Subcutaneous abdominal adipose tissue (tissue), 5 donors: ENCODE data around the gene GABBR2.
A peak's percentile ranks its signal among the peaks of the same experiment; 100 is the strongest.

Experiments
- H3K27ac ChIP-seq: one replicate; pipeline ENCODE4 v1.7.0; 2013; ENCODE audit warnings: low read depth, mild to moderate bottlenecking, inconsistent platforms, low read length, moderate library complexity
- H3K27me3 ChIP-seq, 5 donors: one replicate each; pipeline ENCODE4 v1.7.0; 2013; ENCODE audit warnings: low read length in 5 of 5, inconsistent platforms in 1 of 5; ENCODE audit not compliant: control insufficient read depth in 5 of 5, insufficient read depth in 4 of 5
- H3K36me3 ChIP-seq, 5 donors: one replicate each; pipeline ENCODE4 v1.7.0; 2013; ENCODE audit warnings: low read length in 5 of 5; ENCODE audit not compliant: control insufficient read depth in 5 of 5, insufficient read depth in 5 of 5
- H3K4me1 ChIP-seq, 5 donors: one replicate each; pipeline ENCODE4 v1.7.0; 2013; ENCODE audit warnings: low read length in 5 of 5, mild to moderate bottlenecking in 3 of 5, moderate library complexity in 1 of 5; ENCODE audit not compliant: control insufficient read depth in 5 of 5, insufficient read depth in 5 of 5
- H3K4me3 ChIP-seq, 5 donors: one replicate each; pipeline ENCODE4 v1.7.0; 2013; ENCODE audit warnings: low read length in 5 of 5, low read depth in 1 of 5
- H3K9ac ChIP-seq, 5 donors: one replicate each; pipeline ENCODE4 v1.7.0; 2013; ENCODE audit warnings: low read length in 5 of 5, mild to moderate bottlenecking in 4 of 5, moderate library complexity in 3 of 5
- H3K9me3 ChIP-seq, 5 donors: one replicate each; pipeline ENCODE4 v1.7.0; 2013; ENCODE audit warnings: low read length in 5 of 5; ENCODE audit not compliant: control insufficient read depth in 5 of 5
- donor health status: healthy.
- donor health status: healthy.
- donor health status: healthy.
- donor health status: healthy.
- donor health status: healthy.

Gene GABBR2

GRCh38 chr9:98264516-98264915, 444.2 kb downstream of the GABBR2 start:
- Histone ChIP-seq H3K27me3 (no peaks in the 10 kb centered on the region), H3K4me3 (no peak overlapping the region), H3K27ac (no peak overlapping the region), H3K9ac (no peak overlapping the region), H3K9me3 (no peaks in the 10 kb centered on the region), H3K4me1 (no peaks in the 10 kb centered on the region), H3K36me3 (no peaks in the 10 kb centered on the region)

GRCh38 chr9:98263482-98264357, 445.0 kb downstream of the GABBR2 start:
- Histone ChIP-seq H3K36me3 (no peaks in the 10 kb centered on the region), H3K9me3 (no peaks in the 10 kb centered on the region), H3K27ac (no peak overlapping the region), H3K4me3 (no peak overlapping the region), H3K27me3 (no peaks in the 10 kb centered on the region), H3K9ac (no peak overlapping the region), H3K4me1 (no peaks in the 10 kb centered on the region)

- no peak overlapping the region for H3K27ac ChIP-seq
- no peaks in the 10 kb centered on the region for H3K9me3 ChIP-seq
- no peak overlapping the region for H3K4me3 ChIP-seq
- no peak overlapping the region for H3K9ac ChIP-seq
- no peaks in the 10 kb centered on the region for H3K36me3 ChIP-seq
- H3K4me1 ChIP-seq, result no peaks in the 10 kb centered on the region
- H3K27me3 ChIP-seq, result no peaks in the 10 kb centered on the region
Measured at GRCh38 chr9:98263080-98263479, 445.7 kb downstream of the GABBR2 start.

GRCh38 chr9:98262056-98262455, 446.7 kb downstream of the GABBR2 start:
- Histone ChIP-seq H3K27ac (no peak overlapping the region), H3K27me3 (no peaks in the 10 kb centered on the region), H3K9me3 (no peaks in the 10 kb centered on the region), H3K4me3 (no peak overlapping the region), H3K4me1 (no peaks in the 10 kb centered on the region), H3K36me3 (no peaks in the 10 kb centered on the region), H3K9ac (no peak overlapping the region)

GRCh38 chr9:98260635-98261034, 448.1 kb downstream of the GABBR2 start:
- Histone ChIP-seq H3K27ac (no peak overlapping the region), H3K36me3 (no peaks in the 10 kb centered on the region), H3K9ac (no peak overlapping the region), H3K4me3 (no peak overlapping the region), H3K4me1 (peaks cover 0 to 10% (median 8%) of the 10 kb centered on the region in 5 donors), H3K27me3 (no peaks in the 10 kb centered on the region), H3K9me3 (no peaks in the 10 kb centered on the region)

- Histone ChIP-seq H3K9ac (no peak overlapping the region), H3K4me1 (peaks cover 1 to 17% (median 13%) of the 10 kb centered on the region in 5 donors), H3K27me3 (no peaks in the 10 kb centered on the region), H3K9me3 (no peaks in the 10 kb centered on the region), H3K4me3 (no peak overlapping the region), H3K27ac (no peak overlapping the region), H3K36me3 (no peaks in the 10 kb centered on the region)
Measured at GRCh38 chr9:98259791-98260190, 448.9 kb downstream of the GABBR2 start.

- Histone ChIP-seq H3K27ac (peak overlapping the region; percentile 95), H3K4me3 (peak overlapping the region; percentile 77 to 94 (median 86)), H3K9me3 (no peaks in the 10 kb centered on the region), H3K4me1 (peaks cover 3 to 32% (median 17%) of the 10 kb centered on the region in 5 donors), H3K36me3 (no peaks in the 10 kb centered on the region), H3K9ac (peak overlapping the region; percentile 44 to 90 (median 87)), H3K27me3 (no peaks in the 10 kb centered on the region)
Measured at GRCh38 chr9:98256756-98257155, 452.0 kb downstream of the GABBR2 start.

GRCh38 chr9:98255578-98256296, 453.0 kb downstream of the GABBR2 start, which contains the start of gene TBC1D2:
TBC1D2 (minus strand) TSS chr9:98255649; CDS start chr9:98255541, 108 bp downstream.
- Histone ChIP-seq H3K4me1 (peaks cover 3 to 32% (median 17%) of the 10 kb centered on the region in 5 donors), H3K27ac (peak within 1 kb of the TSS; percentile 95), H3K9me3 (no peaks in the 10 kb centered on the region), H3K9ac (peak within 1 kb of the TSS; percentile 73 to 90 (median 87)), H3K36me3 (no peaks in the 10 kb centered on the region), H3K4me3 (peak within 1 kb of the TSS; percentile 77 to 94 (median 87)), H3K27me3 (no peaks in the 10 kb centered on the region)

- Histone ChIP-seq H3K9ac (peak overlapping the region; percentile 35 to 90 (median 86)), H3K9me3 (no peaks in the 10 kb centered on the region), H3K4me1 (peaks cover 3 to 32% (median 17%) of the 10 kb centered on the region in 5 donors), H3K27ac (peak overlapping the region; percentile 95), H3K36me3 (peaks cover 0 to 2% (median 0%) of the 10 kb centered on the region in 5 donors), H3K4me3 (peak overlapping the region; percentile 77 to 94 (median 87)), H3K27me3 (no peaks in the 10 kb centered on the region)
Measured at GRCh38 chr9:98255061-98255577, 453.6 kb downstream of the GABBR2 start.
